ENCODE measurements around the gene RNF213.

DNA sequence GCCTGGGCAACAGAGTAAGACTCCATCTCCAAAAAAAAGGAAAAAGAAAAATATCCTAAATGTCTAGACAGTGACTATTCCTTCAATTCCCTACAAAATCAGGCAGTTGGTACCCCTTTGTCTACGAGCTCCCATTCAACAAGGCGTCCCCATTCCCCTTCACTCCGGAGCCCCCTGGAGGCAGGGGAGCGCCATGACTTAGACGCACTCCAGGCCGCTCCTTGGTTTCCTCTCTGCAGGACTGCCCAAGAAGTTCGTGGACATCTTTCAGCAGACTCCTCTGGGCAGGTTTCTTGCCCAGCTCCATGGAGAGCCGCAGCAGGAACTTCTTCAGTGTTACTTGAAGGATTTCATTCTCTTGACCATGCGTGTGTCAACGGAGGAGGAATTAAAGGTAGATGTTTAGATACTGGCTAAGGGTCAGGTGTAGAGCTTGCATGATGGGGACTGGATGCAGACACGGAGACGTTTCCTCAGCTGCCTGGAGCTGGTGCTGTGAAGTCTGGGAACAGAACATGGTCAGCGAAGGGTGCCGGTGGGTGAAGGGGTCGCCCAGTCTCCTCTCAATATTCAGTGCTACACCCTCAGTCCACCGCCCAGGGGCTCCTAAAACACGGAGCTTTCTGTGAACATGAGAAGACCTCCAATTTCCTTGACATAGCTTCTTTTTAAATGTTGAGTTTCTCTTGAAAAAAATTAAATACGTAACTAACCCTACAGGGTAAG is 101.0 kb downstream of the RNF213 start:
- TF ChIP-seq CTCF (IDR thresholded peaks at IDR 0.05; ENCODE audit: low read depth, low read length, missing input control) (peak; percentile 16), RXRA (IDR thresholded peaks at IDR 0.05) (no peak), RAD21 (IDR thresholded peaks at IDR 0.05) (peak in 1 of 2 donors; percentile 53), FOXA1 (IDR thresholded peaks at IDR 0.05) (no peak), YY1 (IDR thresholded peaks at IDR 0.05) (no peak), MAX (IDR thresholded peaks at IDR 0.05) (no peak), NR2F2 (IDR thresholded peaks at IDR 0.05) (no peak), SP1 (IDR thresholded peaks at IDR 0.05) (no peak)
- TF ChIP-seq, protein P1, sequence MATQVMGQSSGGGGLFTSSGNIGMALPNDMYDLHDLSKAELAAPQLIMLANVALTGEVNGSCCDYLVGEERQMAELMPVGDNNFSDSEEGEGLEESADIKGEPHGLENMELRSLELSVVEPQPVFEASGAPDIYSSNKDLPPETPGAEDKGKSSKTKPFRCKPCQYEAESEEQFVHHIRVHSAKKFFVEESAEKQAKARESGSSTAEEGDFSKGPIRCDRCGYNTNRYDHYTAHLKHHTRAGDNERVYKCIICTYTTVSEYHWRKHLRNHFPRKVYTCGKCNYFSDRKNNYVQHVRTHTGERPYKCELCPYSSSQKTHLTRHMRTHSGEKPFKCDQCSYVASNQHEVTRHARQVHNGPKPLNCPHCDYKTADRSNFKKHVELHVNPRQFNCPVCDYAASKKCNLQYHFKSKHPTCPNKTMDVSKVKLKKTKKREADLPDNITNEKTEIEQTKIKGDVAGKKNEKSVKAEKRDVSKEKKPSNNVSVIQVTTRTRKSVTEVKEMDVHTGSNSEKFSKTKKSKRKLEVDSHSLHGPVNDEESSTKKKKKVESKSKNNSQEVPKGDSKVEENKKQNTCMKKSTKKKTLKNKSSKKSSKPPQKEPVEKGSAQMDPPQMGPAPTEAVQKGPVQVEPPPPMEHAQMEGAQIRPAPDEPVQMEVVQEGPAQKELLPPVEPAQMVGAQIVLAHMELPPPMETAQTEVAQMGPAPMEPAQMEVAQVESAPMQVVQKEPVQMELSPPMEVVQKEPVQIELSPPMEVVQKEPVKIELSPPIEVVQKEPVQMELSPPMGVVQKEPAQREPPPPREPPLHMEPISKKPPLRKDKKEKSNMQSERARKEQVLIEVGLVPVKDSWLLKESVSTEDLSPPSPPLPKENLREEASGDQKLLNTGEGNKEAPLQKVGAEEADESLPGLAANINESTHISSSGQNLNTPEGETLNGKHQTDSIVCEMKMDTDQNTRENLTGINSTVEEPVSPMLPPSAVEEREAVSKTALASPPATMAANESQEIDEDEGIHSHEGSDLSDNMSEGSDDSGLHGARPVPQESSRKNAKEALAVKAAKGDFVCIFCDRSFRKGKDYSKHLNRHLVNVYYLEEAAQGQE (IDR thresholded peaks at IDR 0.05): no peak

Data from liver (tissue), 3 donors.